ENCODE measurements around the gene RTKN2. TPM values are rescaled to one million over a fixed set of nuclear protein-coding genes. Genes with fewer than 3 reads are reported as not detected.
A peak's percentile ranks its signal among the peaks of the same experiment; 100 is the strongest.

RTKN2 gene
- polyA plus RNA-seq, 3 donors = 0.07 to 0.08 TPM; not detected in 1

- no peak for DNase-seq
- intact Hi-C loops (cut with micrococcal nuclease) = loop anchor here in 1 of 2 donors (10.0 kb wide), 2 partner anchors 113 to 253 kb away; partner anchors contain the start of gene ARID5B
- Histone ChIP-seq H3K4me2 (replicated peaks; ENCODE audit: extremely low read depth, low read length, poor library complexity, severe bottlenecking) (no peak overlapping the region), H3K36me3 (replicated peaks in 1 of 2; ENCODE audit: control insufficient read depth in 1 of 2, insufficient read depth in 2 of 2, low read length in 2 of 2) (no peaks in the 10 kb centered on the region), H4K20me1 (ENCODE audit: insufficient read depth, low read length) (no peaks in the 10 kb centered on the region), H2AFZ (ENCODE audit: insufficient read depth, low read depth, low read length, poor library complexity, severe bottlenecking) (no peak overlapping the region), H3K4me3 (replicated peaks in 1 of 3; ENCODE audit: low read depth in 2 of 3, low read length in 3 of 3) (no peak overlapping the region), H3K4me1 (ENCODE audit: control insufficient read depth in 1 of 2, insufficient read depth in 2 of 2, low read length in 2 of 2) (peaks cover 9 to 12% of the 10 kb centered on the region in 2 donors), H3K27ac (ENCODE audit: low read depth in 1 of 2, low read length in 2 of 2) (no peak overlapping the region), H3K9me3 (replicated peaks in 1 of 2; ENCODE audit: control insufficient read depth in 1 of 2, insufficient read depth in 1 of 2, low read length in 2 of 2) (no peaks in the 10 kb centered on the region), H3K27me3 (ENCODE audit: control insufficient read depth in 2 of 2, insufficient read depth in 2 of 2, low read length in 2 of 2) (no peaks in the 10 kb centered on the region), H3K79me2 (ENCODE audit: insufficient read depth, low read length) (no peaks in the 10 kb centered on the region), H3K9ac (ENCODE audit: insufficient read depth, low read length, poor library complexity, severe bottlenecking) (no peak overlapping the region)
- no peak overlapping the region for H3K27ac Mint-ChIP-seq
- no peaks in the 10 kb centered on the region for H3K36me3 Mint-ChIP-seq
- H3K9me3 Mint-ChIP-seq = no peaks in the 10 kb centered on the region
- WGBS (ENCODE audit: insufficient coverage) = no CpG with 5 or more reads among the region's 3 CpGs
- no peak for TF ChIP-seq CTCF (IDR thresholded peaks at IDR 0.05)
- peaks cover 0 to 1% (median under 1%) of the 10 kb centered on the region in 3 donors for H3K27me3 Mint-ChIP-seq (ENCODE audit: low read depth in 3 of 3)
- peaks cover 24% of the 10 kb centered on the region for H3K4me1 Mint-ChIP-seq
- no peak overlapping the region for H3K4me3 Mint-ChIP-seq
Observed at GRCh38 chr10:62157601-62158000, 111.0 kb downstream of the RTKN2 start.

- H3K4me3 ChIP-seq (replicated peaks in 1 of 3; ENCODE audit: low read depth in 2 of 3, low read length in 3 of 3) = no peak overlapping the region
- no peaks in the 10 kb centered on the region for H3K27me3 ChIP-seq (ENCODE audit: control insufficient read depth in 2 of 2, insufficient read depth in 2 of 2, low read length in 2 of 2)
- H3K4me2 ChIP-seq (replicated peaks; ENCODE audit: extremely low read depth, low read length, poor library complexity, severe bottlenecking) = no peak overlapping the region
- no peaks in the 10 kb centered on the region for H3K79me2 ChIP-seq (ENCODE audit: insufficient read depth, low read length)
- Mint-ChIP-seq H3K4me1 (peaks cover 24% of the 10 kb centered on the region), H3K9me3 (peaks cover 0 to 2% (median 0%) of the 10 kb centered on the region in 7 donors), H3K27ac (peak overlapping the region in 2 of 7 donors; percentile 5 to 31), H3K4me3 (no peak overlapping the region), H3K36me3 (no peaks in the 10 kb centered on the region), H3K27me3 (ENCODE audit: low read depth in 3 of 3) (peaks cover 0 to 1% (median 0%) of the 10 kb centered on the region in 3 donors)
- DNase-seq = no peak
- H2AFZ ChIP-seq (ENCODE audit: insufficient read depth, low read depth, low read length, poor library complexity, severe bottlenecking) = no peak overlapping the region
- H3K36me3 ChIP-seq (replicated peaks in 1 of 2; ENCODE audit: control insufficient read depth in 1 of 2, insufficient read depth in 2 of 2, low read length in 2 of 2) = no peaks in the 10 kb centered on the region
- WGBS (ENCODE audit: insufficient coverage) = 92% methylated on average over 4 of the region's 7 CpGs
- no peak overlapping the region for H3K9ac ChIP-seq (ENCODE audit: insufficient read depth, low read length, poor library complexity, severe bottlenecking)
- intact Hi-C loops (cut with micrococcal nuclease) = loop anchor here in 1 of 2 donors (10.0 kb wide), 2 partner anchors 110 to 250 kb away; partner anchors contain the start of gene ARID5B
- H3K27ac ChIP-seq (ENCODE audit: low read depth in 1 of 2, low read length in 2 of 2) = no peak overlapping the region
- H3K4me1 ChIP-seq (ENCODE audit: control insufficient read depth in 1 of 2, insufficient read depth in 2 of 2, low read length in 2 of 2) = peaks cover 10 to 12% of the 10 kb centered on the region in 2 donors
- no peaks in the 10 kb centered on the region for H4K20me1 ChIP-seq (ENCODE audit: insufficient read depth, low read length)
- TF ChIP-seq CTCF (IDR thresholded peaks at IDR 0.05) = no peak
- H3K9me3 ChIP-seq (replicated peaks in 1 of 2; ENCODE audit: control insufficient read depth in 1 of 2, insufficient read depth in 1 of 2, low read length in 2 of 2) = no peaks in the 10 kb centered on the region
Observed at GRCh38 chr10:62155054-62155680, 113.5 kb downstream of the RTKN2 start.

Data from CD14-positive monocyte (primary cell).